GM23338 (cell line): ENCODE results near the gene TEDC1. TPM values are rescaled to one million over a fixed set of nuclear protein-coding genes. Genes with fewer than 3 reads are reported as not detected.

Experiments
- ATAC-seq: fragments of 200-7000 bp; cut with Tn5 transposase; 3 replicates; pipeline ENCODE4 v1.9.1; 2020
- DNase-seq: peaks from one replicate; pipeline ENCODE4 v3.0.0-alpha.2; 2015; ENCODE audit warnings: low spot score
- H2AFZ ChIP-seq: fragments of 200-600 bp; sonication (generic); 2 replicates; pipeline ENCODE4 v1.8.0; 2016; ENCODE audit warnings: antibody characterized with exemption, mild to moderate bottlenecking, moderate library complexity
- H3F3A ChIP-seq: fragments of 200-600 bp; sonication (generic); replicated peaks from 2 replicates; pipeline ENCODE4 v1.8.0; 2017; ENCODE audit warnings: antibody characterized with exemption, mixed run types, low read depth
- H3K27ac ChIP-seq: fragments of 200-600 bp; sonication (generic); 2 replicates; pipeline ENCODE4 v1.6.1; 2016; ENCODE audit warnings: low read depth
- H3K27me3 ChIP-seq: fragments of 200-600 bp; sonication (generic); 2 replicates; pipeline ENCODE4 v1.8.0; 2016; ENCODE audit warnings: mild to moderate bottlenecking, mixed run types, moderate library complexity; ENCODE audit not compliant: insufficient read depth
- H3K36me3 ChIP-seq: fragments of 200-600 bp; sonication (generic); 2 replicates; pipeline ENCODE4 v1.8.0; 2016; ENCODE audit warnings: mild to moderate bottlenecking; ENCODE audit not compliant: insufficient read depth
- H3K4me1 ChIP-seq: fragments of 200-600 bp; sonication (generic); 2 replicates; pipeline ENCODE4 v1.8.0; 2016; ENCODE audit warnings: mild to moderate bottlenecking, moderate library complexity; ENCODE audit not compliant: insufficient read depth
- H3K4me2 ChIP-seq: fragments of 200-600 bp; sonication (generic); 2 replicates; pipeline ENCODE4 v1.7.1; 2017; ENCODE audit warnings: mixed run types
- H3K4me3 ChIP-seq: fragments of 200-600 bp; sonication (generic); 2 replicates; pipeline ENCODE4 v1.6.1; 2016; ENCODE audit warnings: mixed run types
- H3K79me2 ChIP-seq: fragments of 200-600 bp; sonication (generic); replicated peaks from 2 replicates; pipeline ENCODE4 v1.8.0; 2017; ENCODE audit warnings: mild to moderate bottlenecking; ENCODE audit not compliant: insufficient read depth
- H3K9me2 ChIP-seq: fragments of 200-600 bp; sonication (generic); 2 replicates; pipeline ENCODE4 v1.8.0; 2017; ENCODE audit not compliant: insufficient read depth
- H4K20me1 ChIP-seq: fragments of 200-600 bp; sonication (generic); replicated peaks from 2 replicates; pipeline ENCODE4 v1.8.0; 2017; ENCODE audit warnings: mild to moderate bottlenecking; ENCODE audit not compliant: insufficient read depth
- H3K27ac Mint-ChIP-seq: 2 replicates; pipeline ENCODE4 v1.8.0; 2020; ENCODE audit warnings: inconsistent platforms, mild to moderate bottlenecking, moderate library complexity, mixed read lengths
- H3K27me3 Mint-ChIP-seq: 3 replicates; pipeline ENCODE4 v1.8.0; 2022; ENCODE audit warnings: low read depth, mild to moderate bottlenecking, moderate library complexity, mixed read lengths, inconsistent platforms; ENCODE audit not compliant: insufficient read depth, poor library complexity
- H3K36me3 Mint-ChIP-seq: 3 replicates; pipeline ENCODE4 v1.8.0; 2021; ENCODE audit warnings: low read depth, mild to moderate bottlenecking, inconsistent platforms, moderate library complexity, mixed read lengths
- H3K4me1 Mint-ChIP-seq: 3 replicates; pipeline ENCODE4 v1.8.0; 2020; ENCODE audit warnings: mild to moderate bottlenecking, inconsistent platforms, mixed read lengths
- H3K4me3 Mint-ChIP-seq: 3 replicates; pipeline ENCODE4 v1.8.0; 2021; ENCODE audit warnings: moderate library complexity, mild to moderate bottlenecking, inconsistent platforms, mixed read lengths
- H3K9me3 Mint-ChIP-seq: 3 replicates; pipeline ENCODE4 v1.8.0; 2020; ENCODE audit warnings: moderate library complexity, mild to moderate bottlenecking, inconsistent platforms, mixed read lengths
- CREB1 ChIP-seq: fragments of 250-450 bp; sonication (Bioruptor Pico); IDR thresholded peaks from 2 replicates; pipeline ENCODE4 v1.5.0; 2020; ENCODE audit warnings: low read depth, mild to moderate bottlenecking, moderate library complexity
- CTCF ChIP-seq, 2 experiments: fragments of 200-600 bp in 1 of 2; sonication (generic) in 1 of 2; conservative IDR thresholded peaks; 2 replicates each; pipeline versions ENCODE4 v1.5.1 to v1.6.1; 2016 to 2017; ENCODE audit warnings: antibody characterized with exemption in 2 of 2, low read depth in 2 of 2, mild to moderate bottlenecking in 2 of 2, moderate library complexity in 1 of 2
- ETS1 ChIP-seq: IDR thresholded peaks from 2 replicates; pipeline ENCODE4 v1.6.1; 2016; ENCODE audit warnings: antibody characterized with exemption
- EZH2 ChIP-seq: fragments of 200-600 bp; sonication (generic); IDR thresholded peaks from one replicate; pipeline ENCODE4 v1.8.0; 2017; ENCODE audit warnings: antibody characterized with exemption, mild to moderate bottlenecking, low read depth; ENCODE audit not compliant: unreplicated experiment
- EZH2phosphoT487 ChIP-seq: fragments of 200-600 bp; sonication (generic); IDR thresholded peaks from one replicate; pipeline ENCODE4 v1.8.1; 2018; ENCODE audit warnings: antibody characterized with exemption; ENCODE audit not compliant: unreplicated experiment
- NANOG ChIP-seq: IDR thresholded peaks from 2 replicates; pipeline ENCODE4 v1.6.1; 2016; ENCODE audit warnings: antibody characterized with exemption, borderline replicate concordance
- POLR2AphosphoS5 ChIP-seq: IDR thresholded peaks from 2 replicates; pipeline ENCODE4 v1.6.1; 2016; ENCODE audit warnings: antibody characterized with exemption, low read depth
- REST ChIP-seq: IDR thresholded peaks from one replicate; pipeline ENCODE4 v1.6.1; 2018; ENCODE audit warnings: antibody characterized with exemption; ENCODE audit not compliant: unreplicated experiment
- STAT1 ChIP-seq: IDR thresholded peaks from one replicate; pipeline ENCODE4 v1.6.1; 2016; ENCODE audit warnings: antibody characterized with exemption; ENCODE audit not compliant: unreplicated experiment
- ZNF331 ChIP-seq: fragments of 250-450 bp; sonication (Bioruptor Pico); IDR thresholded peaks from 2 replicates; pipeline ENCODE4 v1.5.0; 2020; ENCODE audit warnings: low read depth, mild to moderate bottlenecking, moderate library complexity
- ZNF462 ChIP-seq: fragments of 250-450 bp; sonication (Bioruptor Pico); IDR thresholded peaks from 2 replicates; pipeline ENCODE4 v1.5.0; 2020; ENCODE audit warnings: mild to moderate bottlenecking, moderate library complexity
- polyA plus RNA-seq: library from polyadenylated mRNA; unstranded; fragments of >200 nt; fragmentation: Nextera tagmentation; extraction: Ambion mirVana; gene quantifications from 2 replicates; pipeline ENCODE4 v1.2.1, GENCODE V29; 2016
- total RNA-seq: library from RNA; depleted of rRNA; stranded (reverse); fragments of >200 nt; shearing (Covaris generic); gene quantifications from 2 replicates; pipeline ENCODE4 v1.2.3, GENCODE V29; 2014

TEDC1 gene
- total and polyA plus RNA-seq, 2 experiments from 2014 or later: 5.9 to 16.3 TPM

GRCh38 chr14:105529319-105529568 is 38.2 kb downstream of the TEDC1 start (continued):
- TF ChIP-seq REST: no peak
- no peak for TF ChIP-seq CTCF (conservative IDR thresholded peaks at IDR 0.05; ENCODE audit: low read depth in 2 of 2)

- H3K4me1 Mint-ChIP-seq: peaks cover 3% of the 10 kb centered on the region; the same call in 1 of the 3 replicates
- no peak overlapping the region for H3K27ac Mint-ChIP-seq
- Histone ChIP-seq H3K4me3 (no peak overlapping the region), H3K27ac (no peak overlapping the region), H4K20me1 (no peaks in the 10 kb centered on the region), H3K36me3 (no peaks in the 10 kb centered on the region), H3F3A (no peaks in the 10 kb centered on the region), H3K27me3 (peaks cover 33% of the 10 kb centered on the region), H3K79me2 (no peaks in the 10 kb centered on the region), H2AFZ (no peak overlapping the region), H3K9me2 (no peaks in the 10 kb centered on the region), H3K4me1 (no peaks in the 10 kb centered on the region), H3K4me2 (no peak overlapping the region)
- peaks cover 22% of the 10 kb centered on the region for H3K9me3 Mint-ChIP-seq
- ATAC-seq (no peak), DNase-seq (peak; percentile 3)
- H3K27me3 Mint-ChIP-seq: peaks cover 34% of the 10 kb centered on the region
- H3K4me3 Mint-ChIP-seq: no peak overlapping the region
- H3K36me3 Mint-ChIP-seq: peaks cover 9% of the 10 kb centered on the region; the same call in 2 of the 3 replicates
- TF ChIP-seq EZH2: no peak
- TF ChIP-seq NANOG: no peak
- TF ChIP-seq STAT1: no peak
- TF ChIP-seq CREB1 (CRISPR knock-in tag): no peak
- no peak for TF ChIP-seq POLR2AphosphoS5
- TF ChIP-seq ETS1: no peak
- TF ChIP-seq EZH2phosphoT487: no peak
- TF ChIP-seq ZNF331 (CRISPR knock-in tag): no peak
- no peak for TF ChIP-seq ZNF462 (CRISPR knock-in tag)
Measured at GRCh38 chr14:105529569-105530284, 38.7 kb downstream of the TEDC1 start.
